ENCODE measurements around the gene SPCS2. TPM values are rescaled to one million over a fixed set of nuclear protein-coding genes. Genes with fewer than 3 reads are reported as not detected.

The SPCS2 gene
- total and polyA plus RNA-seq, 2 experiments from 2014 or later, result 51.1 to 370 TPM

DNA sequence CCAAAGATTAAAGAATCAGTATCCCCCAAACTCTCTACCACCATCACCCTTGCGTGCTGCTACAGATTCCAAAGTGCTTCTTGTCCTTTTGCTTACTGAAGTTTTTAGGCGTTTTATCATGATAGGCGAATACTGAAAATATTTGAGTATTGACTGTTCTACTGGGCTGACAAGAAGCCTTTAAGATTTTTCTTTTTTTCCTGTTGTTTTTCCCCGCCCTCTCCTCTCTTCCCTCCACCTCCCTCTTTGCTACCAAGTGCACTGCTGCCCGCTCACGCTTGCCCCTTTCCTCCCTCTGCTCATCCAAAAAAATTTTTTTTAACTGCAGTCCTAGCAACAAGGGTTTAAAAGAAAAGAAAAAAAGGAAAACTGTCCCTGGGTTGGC is 679 bp downstream of the SPCS2 start:
- DNase-seq, result peak; percentile 60

GRCh38 chr11:74950374-74950969 is 1.4 kb downstream of the SPCS2 start:
- WGBS, 2 experiments (ENCODE audit: low coverage in 1 of 2, low lambda C conversion rate in 2 of 2, missing lambda C conversion rate in 2 of 2), result 59 to 72% methylated on average over 2 of the region's 2 CpGs
- Histone ChIP-seq H2AFZ (no peak overlapping the region), H3K4me3 (peak overlapping the region; percentile 97), H3K27me3 (replicated peaks; ENCODE audit: insufficient read depth) (no peaks in the 10 kb centered on the region), H3F3A (ENCODE audit: insufficient read depth) (0 out of 2 replicates have a peak, but pooled peaks cover 2% of the 10 kb centered on the region), H3K79me2 (ENCODE audit: insufficient read depth) (peaks cover 76% of the 10 kb centered on the region), H3K9ac (peak overlapping the region; percentile 93), H4K20me1 (ENCODE audit: insufficient read depth) (no peaks in the 10 kb centered on the region), H3K27ac (no peak overlapping the region), H3K4me2 (ENCODE audit: unreplicated experiment) (peak overlapping the region; percentile 97), H3K4me1 (ENCODE audit: insufficient read depth) (peaks cover 16% of the 10 kb centered on the region), H3K9me3 (ENCODE audit: low read depth) (no peaks in the 10 kb centered on the region), H3K36me3 (ENCODE audit: low read depth) (no peaks in the 10 kb centered on the region), H3K9me2 (ENCODE audit: insufficient read depth) (no peaks in the 10 kb centered on the region)
- DNase-seq, result no peak
- TF ChIP-seq EZH2 (IDR thresholded peaks at IDR 0.05; ENCODE audit: insufficient read depth, poor library complexity, severe bottlenecking), result no peak
- in situ Hi-C loops (cut with MboI), result no loop called here

More for the DNA sequence above, 679 bp downstream of the SPCS2 start:
- TF ChIP-seq EZH2phosphoT487 (IDR thresholded peaks at IDR 0.05; ENCODE audit: insufficient read depth, low read depth) (no peak), EZH2 (IDR thresholded peaks at IDR 0.05; ENCODE audit: insufficient read depth, poor library complexity, severe bottlenecking) (no peak)
- Histone ChIP-seq H3K36me3 (ENCODE audit: low read depth) (no peaks in the 10 kb centered on the region), H3K4me3 (peak overlapping the region; percentile 97), H3K9ac (peak overlapping the region; percentile 93), H3K79me2 (ENCODE audit: insufficient read depth) (peaks cover 69% of the 10 kb centered on the region), H3K9me2 (ENCODE audit: insufficient read depth) (no peaks in the 10 kb centered on the region), H3K27me3 (replicated peaks; ENCODE audit: insufficient read depth) (no peaks in the 10 kb centered on the region), H2AFZ (peak overlapping the region; percentile 98), H3K4me2 (ENCODE audit: unreplicated experiment) (peak overlapping the region; percentile 97), H3K9me3 (ENCODE audit: low read depth) (no peaks in the 10 kb centered on the region), H3F3A (ENCODE audit: insufficient read depth) (peaks cover 9% of the 10 kb centered on the region), H3K27ac (peak overlapping the region; percentile 71), H4K20me1 (ENCODE audit: insufficient read depth) (no peaks in the 10 kb centered on the region), H3K4me1 (ENCODE audit: insufficient read depth) (peaks cover 20% of the 10 kb centered on the region)
- 1% methylated on average over 6 of the region's 6 CpGs for WGBS, 2 experiments (ENCODE audit: low coverage in 1 of 2, low lambda C conversion rate in 2 of 2, missing lambda C conversion rate in 2 of 2)
- in situ Hi-C loops (cut with MboI), result no loop called here

DNA sequence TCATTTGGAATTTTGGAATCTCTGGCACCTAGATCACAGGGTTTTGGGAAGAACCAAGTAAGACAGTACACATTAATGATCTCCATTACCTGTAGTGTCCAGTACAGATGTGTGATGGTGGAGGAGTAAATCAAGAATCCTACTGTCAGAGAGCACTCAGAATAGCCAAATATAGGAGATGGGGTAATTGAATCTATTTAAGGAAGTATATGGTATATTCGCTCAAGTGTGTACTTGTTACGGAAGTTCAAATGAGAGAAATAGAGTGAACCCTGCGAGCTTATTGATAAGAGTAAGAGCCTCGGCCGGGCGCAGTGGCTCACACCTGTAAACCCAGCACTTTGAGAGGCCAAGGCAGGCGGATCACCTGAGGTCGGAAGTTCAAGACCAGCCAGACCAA is 2.2 kb downstream of the SPCS2 start:
- Histone ChIP-seq H4K20me1 (ENCODE audit: insufficient read depth) (no peaks in the 10 kb centered on the region), H3F3A (ENCODE audit: insufficient read depth) (no peaks in the 10 kb centered on the region), H3K79me2 (ENCODE audit: insufficient read depth) (peaks cover 84% of the 10 kb centered on the region), H3K9me3 (ENCODE audit: low read depth) (no peaks in the 10 kb centered on the region), H3K27me3 (replicated peaks; ENCODE audit: insufficient read depth) (no peaks in the 10 kb centered on the region), H3K27ac (no peak overlapping the region), H3K36me3 (ENCODE audit: low read depth) (no peaks in the 10 kb centered on the region), H3K4me1 (ENCODE audit: insufficient read depth) (peaks cover 16% of the 10 kb centered on the region), H3K4me3 (0 out of 2 replicates have a peak overlapping the region, but pooled peaks have one; percentile 97), H3K9me2 (ENCODE audit: insufficient read depth) (no peaks in the 10 kb centered on the region), H3K9ac (no peak overlapping the region), H2AFZ (no peak overlapping the region), H3K4me2 (ENCODE audit: unreplicated experiment) (no peak overlapping the region)
- 97 to 99% methylated on average over 8 of the region's 8 CpGs for WGBS, 2 experiments (ENCODE audit: low coverage in 1 of 2, low lambda C conversion rate in 2 of 2, missing lambda C conversion rate in 2 of 2)
- in situ Hi-C loops (cut with MboI), result no loop called here
- DNase-seq, result no peak
- TF ChIP-seq EZH2phosphoT487 (IDR thresholded peaks at IDR 0.05; ENCODE audit: insufficient read depth, low read depth) (no peak), EZH2 (IDR thresholded peaks at IDR 0.05; ENCODE audit: insufficient read depth, poor library complexity, severe bottlenecking) (no peak)

DNA sequence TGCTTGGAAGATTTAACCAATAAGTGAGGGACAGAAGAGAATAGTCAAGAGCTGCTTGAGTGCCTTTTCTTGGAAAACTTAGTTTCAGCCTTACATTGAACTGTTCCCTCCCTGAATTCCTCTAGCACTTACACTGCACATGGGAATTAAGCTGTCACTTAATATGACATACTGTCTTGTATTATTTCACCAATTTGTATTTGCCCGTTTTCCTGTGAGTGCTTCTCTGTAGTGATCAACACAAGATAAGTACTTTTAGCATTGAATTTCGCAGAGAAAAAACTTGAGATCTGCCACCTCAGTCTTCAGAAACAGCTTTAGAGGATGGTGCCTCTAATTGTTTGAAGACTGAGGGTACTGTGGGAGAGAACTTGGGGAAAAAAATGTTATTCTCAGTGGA is 3.7 kb downstream of the SPCS2 start:
- H3K4me2 ChIP-seq (ENCODE audit: unreplicated experiment), result no peak overlapping the region
- no peaks in the 10 kb centered on the region for H3K9me2 ChIP-seq (ENCODE audit: insufficient read depth)
- TF ChIP-seq EZH2 (IDR thresholded peaks at IDR 0.05; ENCODE audit: insufficient read depth, poor library complexity, severe bottlenecking) (no peak), EZH2phosphoT487 (IDR thresholded peaks at IDR 0.05; ENCODE audit: insufficient read depth, low read depth) (no peak)
- no peaks in the 10 kb centered on the region for H3F3A ChIP-seq (ENCODE audit: insufficient read depth)
- H2AFZ ChIP-seq, result no peak overlapping the region
- WGBS, 2 experiments (ENCODE audit: low coverage in 1 of 2, low lambda C conversion rate in 2 of 2, missing lambda C conversion rate in 2 of 2), result 72 to 83% methylated on average over 2 of the region's 2 CpGs
- in situ Hi-C loops (cut with MboI), result no loop called here
- peaks cover 97% of the 10 kb centered on the region for H3K79me2 ChIP-seq (ENCODE audit: insufficient read depth)
- no peaks in the 10 kb centered on the region for H3K27me3 ChIP-seq (replicated peaks; ENCODE audit: insufficient read depth)
- H3K9me3 ChIP-seq (ENCODE audit: low read depth), result no peaks in the 10 kb centered on the region
- peaks cover 17% of the 10 kb centered on the region for H3K4me1 ChIP-seq (ENCODE audit: insufficient read depth)
- no peak overlapping the region for H3K4me3 ChIP-seq
- no peak for DNase-seq
- peaks cover 3% of the 10 kb centered on the region; the same call in 1 of the 2 replicates for H4K20me1 ChIP-seq (ENCODE audit: insufficient read depth)
- H3K9ac ChIP-seq, result no peak overlapping the region
- H3K27ac ChIP-seq, result no peak overlapping the region
- H3K36me3 ChIP-seq (ENCODE audit: low read depth), result no peaks in the 10 kb centered on the region
